Epithelial cell of esophagus (primary cell): ENCODE measurements around the gene DPP6.

Source experiments
- DNase-seq: peaks from one replicate; pipeline ENCODE4 v3.0.0; 2010; ENCODE audit warnings: low read depth
- H3K4me3 ChIP-seq: 2 replicates; pipeline ENCODE4 v1.5.1; 2011; ENCODE audit warnings: mild to moderate bottlenecking, low read length, control low read depth
- TF ChIP-seq, protein P1 (sequence below): IDR thresholded peaks from 2 replicates; pipeline ENCODE4 v1.5.1; 2011; ENCODE audit warnings: low read depth, mild to moderate bottlenecking, low read length, control low read depth, inconsistent platforms; ENCODE audit not compliant: insufficient read depth; ENCODE audit errors: missing control alignments

DPP6 gene

GRCh38 chr7:154530136-154530535 lies 477.9 kb downstream of the DPP6 start:
- TF ChIP-seq, protein P1, sequence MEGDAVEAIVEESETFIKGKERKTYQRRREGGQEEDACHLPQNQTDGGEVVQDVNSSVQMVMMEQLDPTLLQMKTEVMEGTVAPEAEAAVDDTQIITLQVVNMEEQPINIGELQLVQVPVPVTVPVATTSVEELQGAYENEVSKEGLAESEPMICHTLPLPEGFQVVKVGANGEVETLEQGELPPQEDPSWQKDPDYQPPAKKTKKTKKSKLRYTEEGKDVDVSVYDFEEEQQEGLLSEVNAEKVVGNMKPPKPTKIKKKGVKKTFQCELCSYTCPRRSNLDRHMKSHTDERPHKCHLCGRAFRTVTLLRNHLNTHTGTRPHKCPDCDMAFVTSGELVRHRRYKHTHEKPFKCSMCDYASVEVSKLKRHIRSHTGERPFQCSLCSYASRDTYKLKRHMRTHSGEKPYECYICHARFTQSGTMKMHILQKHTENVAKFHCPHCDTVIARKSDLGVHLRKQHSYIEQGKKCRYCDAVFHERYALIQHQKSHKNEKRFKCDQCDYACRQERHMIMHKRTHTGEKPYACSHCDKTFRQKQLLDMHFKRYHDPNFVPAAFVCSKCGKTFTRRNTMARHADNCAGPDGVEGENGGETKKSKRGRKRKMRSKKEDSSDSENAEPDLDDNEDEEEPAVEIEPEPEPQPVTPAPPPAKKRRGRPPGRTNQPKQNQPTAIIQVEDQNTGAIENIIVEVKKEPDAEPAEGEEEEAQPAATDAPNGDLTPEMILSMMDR = no peak
- DNase-seq = no peak
- H3K4me3 ChIP-seq = no peak overlapping the region

- H3K4me3 ChIP-seq = no peak overlapping the region
- DNase-seq = peak; percentile 8
- TF ChIP-seq, protein P1 = no peak
Observed at GRCh38 chr7:154532771-154533170, 480.6 kb downstream of the DPP6 start.

GRCh38 chr7:154540596-154540995 lies 488.4 kb downstream of the DPP6 start:
- TF ChIP-seq, protein P1 = no peak
- DNase-seq = no peak
- H3K4me3 ChIP-seq = no peak overlapping the region

- no peak for DNase-seq
- TF ChIP-seq, protein P1 = no peak
- H3K4me3 ChIP-seq = no peak overlapping the region
Observed at GRCh38 chr7:154541606-154542005, 489.4 kb downstream of the DPP6 start.

DNA sequence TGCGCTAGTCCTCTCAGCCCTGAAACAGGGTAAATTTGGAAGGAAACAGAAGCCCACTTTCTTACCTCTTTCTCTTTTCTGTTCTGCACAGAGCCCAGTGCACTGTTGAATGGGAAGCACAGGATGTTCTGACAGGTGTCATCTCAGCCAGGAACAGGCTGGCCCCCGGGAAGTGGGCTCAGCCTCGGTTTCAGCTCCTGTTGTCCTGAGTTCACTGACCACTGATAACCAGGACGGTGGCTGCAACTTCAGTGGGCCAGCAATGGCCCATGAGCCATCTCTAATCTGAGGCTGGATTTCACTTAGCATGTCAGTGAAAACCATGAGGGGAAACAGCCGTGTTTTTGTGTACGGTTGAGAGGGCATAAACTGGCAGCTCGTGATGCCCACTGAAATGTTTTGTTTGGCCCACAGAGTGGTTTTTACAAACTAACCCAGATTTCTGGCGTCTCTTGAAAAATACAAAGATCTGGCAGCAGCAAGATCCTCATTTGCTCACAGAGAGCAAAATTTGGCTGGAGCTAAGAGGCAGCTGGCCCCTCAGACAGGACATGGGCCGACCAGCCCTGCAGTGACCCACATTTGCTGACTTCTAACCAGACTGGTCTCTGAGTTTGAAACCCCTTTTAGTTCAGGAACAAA lies 494.9 kb downstream of the DPP6 start:
- H3K4me3 ChIP-seq = no peak overlapping the region
- TF ChIP-seq, protein P1 = no peak
- no peak for DNase-seq

- DNase-seq = no peak
- no peak overlapping the region for H3K4me3 ChIP-seq
- TF ChIP-seq, protein P1 = no peak
Observed at GRCh38 chr7:154553711-154554265, 501.6 kb downstream of the DPP6 start.

GRCh38 chr7:154559454-154559853 lies 507.3 kb downstream of the DPP6 start:
- TF ChIP-seq, protein P1 = no peak
- DNase-seq = no peak
- no peak overlapping the region for H3K4me3 ChIP-seq
